HG02884 (cell line): ENCODE results near the gene EPGN.
"Not testable (repeated sequence)": the region's sequence is repeated elsewhere in the genome, so short reads cannot be mapped to it uniquely, and the experiment has no call there.

Experiments used
- ATAC-seq: cut with Tn5 transposase; IDR thresholded peaks from one replicate; pipeline ENCODE4 v1.9.1; 2021; ENCODE audit warnings: mild to moderate bottlenecking, moderate library complexity; ENCODE audit not compliant: unreplicated experiment

The EPGN gene

GRCh38 chr4:74338792-74339333 lies 30.6 kb downstream of the EPGN start:
- ATAC-seq: no peak

DNA sequence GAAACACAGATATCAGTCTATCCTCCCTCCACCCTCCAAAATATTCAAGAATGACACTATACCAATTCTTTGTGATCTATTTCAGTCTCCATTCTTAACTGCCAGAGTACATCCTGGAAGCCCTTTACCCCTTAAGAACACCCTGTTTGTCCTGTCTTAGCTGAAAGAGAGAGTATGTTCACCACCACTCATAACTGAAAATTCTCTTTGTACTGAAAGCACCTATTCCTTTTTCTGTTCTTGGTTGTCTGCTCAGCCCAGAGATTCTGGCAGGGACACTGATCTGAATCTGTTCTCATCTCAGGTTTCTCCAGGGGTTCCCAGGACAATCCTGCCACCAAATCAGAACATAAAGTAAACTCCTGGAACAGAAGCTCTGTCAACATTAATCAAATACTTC lies 31.2 kb downstream of the EPGN start:
- no peak for ATAC-seq

DNA sequence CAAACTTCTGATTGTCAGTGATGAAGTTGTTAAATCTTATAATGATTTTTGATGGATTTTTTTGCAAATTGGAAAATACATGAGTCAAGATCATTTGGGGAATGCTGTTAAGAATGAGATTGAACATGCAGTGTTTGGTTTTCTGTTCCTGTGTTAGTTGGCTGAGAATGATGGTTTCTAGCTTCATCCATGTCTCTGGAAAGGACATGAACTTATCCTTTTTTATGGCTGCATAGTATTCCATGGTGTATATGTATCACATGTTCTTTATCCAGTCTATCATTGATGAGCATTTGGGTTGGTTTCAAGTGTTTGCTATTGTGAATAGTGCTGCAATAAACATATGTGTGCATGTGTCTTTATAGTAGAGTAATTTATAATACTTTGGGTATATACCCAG lies 32.2 kb downstream of the EPGN start:
- not testable (repeated sequence) for ATAC-seq

- no peak for ATAC-seq
These were observed 35.8 kb downstream of the EPGN start for GRCh38 chr4:74344031-74344430.

GRCh38 chr4:74353858-74354257 lies 45.6 kb downstream of the EPGN start:
- ATAC-seq: no peak

DNA sequence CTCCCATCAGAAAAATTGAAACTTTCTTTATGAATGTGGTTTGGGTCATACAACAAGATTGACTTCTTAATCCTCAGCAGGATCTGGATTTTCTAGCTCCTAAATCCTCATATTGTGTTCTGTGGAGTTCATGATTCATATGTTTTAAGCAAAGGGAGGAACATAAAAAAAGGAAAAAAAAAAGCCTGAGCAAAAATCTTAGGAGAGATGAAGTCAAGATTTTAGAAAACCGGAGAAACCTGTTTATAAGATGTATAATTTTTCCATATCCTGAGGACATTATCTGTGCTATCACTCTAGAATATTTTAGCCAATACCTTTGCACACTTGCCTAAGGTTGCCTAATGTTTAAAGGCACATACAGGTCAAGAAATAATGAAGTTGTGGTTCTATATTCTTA lies 49.7 kb downstream of the EPGN start:
- ATAC-seq: no peak

- ATAC-seq: no peak
These were observed 53.4 kb downstream of the EPGN start for GRCh38 chr4:74361671-74362070.

DNA sequence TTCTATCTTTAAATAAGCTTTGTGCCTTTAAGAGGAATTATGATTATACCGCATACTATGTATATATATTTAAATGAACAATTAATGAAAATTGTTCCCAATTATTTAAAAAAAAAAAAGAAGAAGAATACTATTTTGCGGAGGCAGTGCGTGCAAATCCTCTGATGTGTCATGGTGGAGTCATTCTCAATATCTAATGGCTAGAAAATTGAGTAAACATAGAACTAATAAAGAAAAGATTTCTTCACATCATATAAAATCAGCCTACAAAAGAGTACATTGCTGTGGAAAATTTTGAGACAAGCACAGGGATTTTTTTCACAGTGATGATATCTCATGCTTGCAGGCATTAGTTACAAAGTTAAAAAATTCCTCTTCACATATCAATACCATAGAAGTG lies 54.1 kb downstream of the EPGN start:
- ATAC-seq: no peak

DNA sequence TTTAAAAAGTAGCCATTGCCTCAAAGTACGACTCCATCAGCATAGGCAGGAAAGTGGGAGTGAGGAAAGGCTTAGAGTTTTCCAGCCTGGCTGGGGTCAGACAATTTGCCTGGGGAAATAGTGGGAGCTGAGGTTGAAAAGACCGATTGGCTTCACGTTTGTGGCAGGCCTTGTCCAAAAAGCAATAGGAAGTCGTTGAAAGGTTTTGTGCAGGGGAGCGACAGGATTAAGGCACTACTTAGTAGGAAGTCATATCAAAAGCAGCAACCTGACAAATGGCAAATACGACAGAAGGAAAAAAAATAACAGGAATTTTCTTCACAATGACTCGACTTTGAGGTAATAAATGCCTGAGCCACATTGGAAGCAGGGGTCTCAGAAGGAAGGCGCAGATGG lies 56.0 kb downstream of the EPGN start:
- ATAC-seq: no peak

DNA sequence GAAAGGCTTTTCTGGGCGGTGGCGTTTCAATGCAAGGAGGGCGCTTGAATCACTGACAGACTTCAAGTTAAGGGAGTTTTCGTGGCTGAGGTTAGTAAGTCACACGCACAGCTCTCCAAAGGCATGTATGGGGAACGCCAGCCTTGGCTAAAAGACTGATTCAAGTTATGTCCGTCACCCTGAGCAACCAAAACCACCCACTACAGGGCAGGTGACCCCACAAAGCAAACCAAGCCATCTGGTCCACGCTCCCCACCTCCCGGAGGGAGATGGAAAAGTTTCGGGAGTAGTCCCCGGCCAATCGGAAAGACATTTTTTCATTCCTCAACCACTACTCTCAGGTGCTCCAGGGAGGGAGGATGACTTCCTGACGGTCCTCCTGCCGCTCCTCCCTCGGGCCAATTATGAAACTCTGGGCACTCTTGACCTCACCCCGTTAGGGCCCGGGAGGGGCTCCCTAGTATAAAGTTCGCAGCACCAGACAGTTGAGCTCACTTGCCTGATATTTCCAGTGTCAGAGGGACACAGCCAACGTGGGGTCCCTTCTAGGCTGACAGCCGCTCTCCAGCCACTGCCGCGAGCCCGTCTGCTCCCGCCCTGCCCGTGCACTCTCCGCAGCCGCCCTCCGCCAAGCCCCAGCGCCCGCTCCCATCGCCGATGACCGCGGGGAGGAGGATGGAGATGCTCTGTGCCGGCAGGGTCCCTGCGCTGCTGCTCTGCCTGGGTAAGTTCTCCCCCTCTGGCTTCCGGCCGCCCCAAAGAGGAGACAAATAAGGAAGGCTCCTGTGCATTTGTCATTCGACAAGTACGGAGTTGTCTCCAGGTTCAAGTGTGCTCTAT lies 56.6 kb downstream of the EPGN start, which contains the start of gene EREG:
EREG (plus strand) TSS at position 494 of the 840 bp plus-strand sequence; CDS start at position 658, 164 bp downstream.
- no peak for ATAC-seq

DNA sequence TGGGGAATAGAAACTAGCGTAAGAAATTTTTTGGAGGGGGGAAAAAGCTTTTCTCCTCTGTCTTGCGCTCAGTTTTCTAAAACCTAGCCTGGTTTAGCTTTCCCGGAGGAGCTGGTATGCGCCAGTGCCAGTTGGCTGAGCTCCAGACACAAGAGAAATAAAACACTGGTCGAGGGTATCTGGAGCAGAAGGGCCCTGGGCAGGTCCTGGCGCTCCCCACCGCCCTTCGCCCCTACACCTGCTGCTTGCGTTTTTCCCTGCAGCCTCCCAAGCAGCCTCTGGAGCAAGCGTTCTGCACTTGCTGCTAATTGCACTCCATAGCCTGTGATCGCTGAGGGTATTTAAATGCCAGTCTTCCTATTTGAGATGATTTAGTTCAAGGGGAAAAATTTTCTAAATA lies 57.5 kb downstream of the EPGN start:
- ATAC-seq: no peak
